GM21786 (cell line): ENCODE results near the gene NTRK3.

Experiments used
- ATAC-seq: cut with Tn5 transposase; IDR thresholded peaks from one replicate; pipeline ENCODE4 v1.9.1; 2021; ENCODE audit not compliant: unreplicated experiment

The NTRK3 gene

DNA sequence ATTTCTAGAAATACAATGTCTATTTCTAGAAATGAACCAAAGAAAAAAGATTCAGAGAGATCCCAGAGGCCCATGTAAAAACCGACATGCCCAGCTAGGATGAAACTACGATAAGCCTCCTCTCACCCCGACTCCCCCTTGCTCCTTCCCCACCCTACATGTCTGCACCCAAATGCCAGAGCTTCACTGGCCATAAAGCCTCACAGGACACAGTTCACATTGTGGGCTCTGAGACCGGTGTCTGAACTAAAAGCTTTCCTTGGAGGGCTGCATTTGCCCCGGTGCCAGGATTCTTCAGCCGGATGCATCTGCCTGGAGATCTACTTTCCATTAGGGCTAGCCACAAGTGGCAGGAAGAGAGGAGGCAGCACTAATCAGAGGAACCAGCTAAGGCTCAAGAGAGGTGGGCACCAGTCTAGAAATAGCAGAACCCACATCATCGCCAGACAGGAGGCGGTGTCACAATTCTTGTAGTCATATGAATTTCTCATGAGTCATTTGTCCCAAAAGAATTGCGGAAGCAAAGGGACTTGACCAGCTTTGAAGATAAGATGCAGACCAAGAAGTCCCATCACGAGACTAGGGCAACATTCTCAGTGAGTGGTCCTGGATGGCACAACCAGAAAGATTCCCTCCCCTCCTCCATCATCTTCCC is 353.6 kb downstream of the NTRK3 start:
- no peak for ATAC-seq

DNA sequence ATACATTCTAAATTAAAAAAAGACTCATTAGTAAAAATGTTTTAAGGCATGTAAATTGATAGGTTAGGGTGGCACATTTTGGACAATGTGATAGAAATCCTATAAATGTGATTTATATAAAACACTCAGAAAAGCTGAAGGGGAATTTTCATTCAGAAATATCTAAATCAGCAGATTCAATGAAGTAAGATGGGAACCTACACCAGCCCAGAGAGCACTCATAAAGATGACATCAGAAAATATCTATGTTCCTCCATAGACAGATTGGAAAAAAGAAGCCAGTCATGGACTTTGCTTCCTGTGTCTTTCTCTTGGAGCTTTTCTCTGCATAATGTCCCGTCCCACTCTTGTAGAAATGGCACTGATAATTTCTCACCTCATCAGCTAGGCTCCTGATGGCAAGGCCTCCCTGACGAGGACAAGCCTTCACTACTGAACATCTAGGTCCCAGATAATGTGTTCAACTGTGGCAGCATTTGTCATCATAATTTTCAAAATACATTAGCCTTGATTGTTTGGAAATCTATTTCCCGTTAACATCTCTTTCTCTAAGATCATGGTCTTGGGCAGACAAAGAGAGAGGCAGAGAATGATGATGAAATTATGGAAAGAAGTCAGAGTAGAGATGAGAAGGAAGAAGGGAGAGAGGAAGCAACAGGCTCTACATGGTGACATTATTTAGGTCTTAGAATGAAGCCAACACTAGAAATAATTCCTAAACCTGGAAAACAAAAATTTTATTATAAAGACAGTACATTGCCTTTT is 354.4 kb downstream of the NTRK3 start:
- no peak for ATAC-seq

DNA sequence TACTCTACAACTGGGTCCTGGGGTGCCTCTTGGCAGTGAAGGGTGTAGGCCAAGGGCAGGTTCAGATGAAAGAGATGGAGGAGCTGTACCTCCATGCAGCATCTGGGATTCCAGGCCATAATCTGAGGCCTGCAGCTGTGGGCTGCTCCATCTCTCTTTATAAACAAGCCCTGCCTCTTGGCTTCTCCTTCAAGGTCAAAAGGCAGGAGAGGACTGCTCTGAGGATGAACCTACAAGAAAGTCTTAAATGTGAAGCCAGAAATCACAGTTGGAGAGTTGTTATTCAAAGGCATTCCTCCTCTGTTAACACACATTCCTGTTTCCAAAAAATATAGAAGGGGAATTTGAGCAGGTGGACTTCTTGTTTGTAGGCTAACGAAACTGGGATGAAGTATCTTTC is 355.5 kb downstream of the NTRK3 start:
- ATAC-seq: no peak

DNA sequence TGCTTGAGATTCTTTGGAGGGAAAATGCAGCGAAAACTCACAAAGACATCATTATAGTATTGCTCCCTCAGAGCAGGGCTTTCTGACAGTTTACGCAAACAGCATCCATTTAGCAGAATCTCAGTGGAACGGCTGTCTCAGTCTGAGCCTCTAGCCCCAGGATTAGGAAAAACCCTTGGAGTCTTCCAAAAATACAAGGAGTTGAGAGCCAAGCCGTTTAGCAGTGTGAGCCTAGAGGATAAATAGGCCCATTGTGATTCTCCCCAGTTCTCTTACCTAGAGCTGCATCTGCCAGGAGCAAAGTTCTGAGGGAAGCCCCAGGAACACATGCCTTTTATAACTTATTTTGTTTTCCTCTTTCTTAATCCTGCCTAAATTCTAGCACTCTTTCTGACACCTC is 359.6 kb downstream of the NTRK3 start:
- ATAC-seq: no peak

DNA sequence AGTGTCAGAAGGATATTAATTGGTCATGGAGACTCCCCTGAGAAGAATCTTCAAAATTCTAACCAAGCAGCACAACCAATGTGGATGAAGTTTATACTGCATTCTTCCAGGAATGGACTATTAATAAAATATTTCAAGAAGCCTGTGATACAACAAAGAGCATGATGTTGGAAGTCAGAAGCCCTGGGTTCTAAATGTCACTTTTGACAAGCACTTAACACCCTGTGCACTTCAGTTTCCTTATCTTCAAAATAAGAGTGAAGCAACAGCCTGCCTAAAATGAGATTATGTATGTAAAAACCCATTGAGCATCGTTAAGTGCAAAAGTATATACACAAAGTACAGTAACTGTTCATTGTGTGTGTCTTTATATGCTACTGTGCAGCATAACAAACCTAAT is 369.4 kb downstream of the NTRK3 start:
- no peak for ATAC-seq

DNA sequence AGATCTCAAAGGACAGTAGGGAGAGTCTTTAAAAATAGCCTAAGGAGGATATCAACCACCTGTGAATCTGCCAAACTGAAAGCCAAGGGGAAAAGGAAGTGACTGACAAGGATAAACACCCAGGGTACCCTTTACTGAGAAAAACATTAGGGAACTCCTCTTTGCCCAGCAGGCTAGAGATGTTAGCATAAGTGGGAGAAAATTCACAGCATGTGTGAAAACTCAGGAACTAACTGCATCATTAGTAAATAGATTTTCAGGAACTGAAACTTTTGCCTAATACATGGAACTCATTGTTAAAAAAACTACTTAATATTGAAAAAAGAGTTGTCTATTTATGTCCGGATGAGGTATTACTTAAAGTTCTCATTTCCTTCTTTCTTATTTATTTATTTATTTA is 375.5 kb downstream of the NTRK3 start:
- ATAC-seq: no peak

DNA sequence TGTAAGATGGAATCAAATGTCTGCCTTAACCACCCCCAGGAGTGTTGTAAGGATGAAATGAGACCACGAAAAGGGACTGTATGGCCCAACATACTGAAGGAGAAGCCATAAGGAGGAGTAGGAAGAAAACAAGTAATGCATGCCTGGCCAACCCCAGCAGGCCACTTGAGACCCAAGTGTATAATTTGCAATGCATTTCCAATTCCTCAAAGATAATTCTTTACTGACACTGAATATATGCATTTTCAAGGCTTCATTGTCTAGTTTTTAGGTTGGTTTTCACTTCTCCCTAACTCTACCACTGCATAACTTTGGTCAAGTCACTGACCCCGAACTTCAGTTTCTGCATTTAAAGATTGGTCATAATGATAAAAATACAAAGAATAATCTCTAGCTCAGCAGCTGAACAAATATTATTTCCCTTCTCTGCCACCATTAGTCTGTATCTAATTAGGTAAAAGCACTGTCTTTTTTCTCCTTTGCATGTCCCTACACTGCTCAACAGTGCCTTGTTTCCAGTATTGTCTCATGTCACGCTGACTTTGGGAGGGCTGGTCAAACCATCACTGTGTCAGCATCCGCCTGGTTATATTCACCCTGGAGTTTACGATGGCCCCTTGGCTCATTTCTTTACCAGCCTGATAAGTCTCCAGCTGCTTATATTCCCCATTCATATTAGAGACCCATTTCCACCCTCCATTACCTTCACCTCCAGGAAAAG is 378.6 kb downstream of the NTRK3 start:
- no peak for ATAC-seq

DNA sequence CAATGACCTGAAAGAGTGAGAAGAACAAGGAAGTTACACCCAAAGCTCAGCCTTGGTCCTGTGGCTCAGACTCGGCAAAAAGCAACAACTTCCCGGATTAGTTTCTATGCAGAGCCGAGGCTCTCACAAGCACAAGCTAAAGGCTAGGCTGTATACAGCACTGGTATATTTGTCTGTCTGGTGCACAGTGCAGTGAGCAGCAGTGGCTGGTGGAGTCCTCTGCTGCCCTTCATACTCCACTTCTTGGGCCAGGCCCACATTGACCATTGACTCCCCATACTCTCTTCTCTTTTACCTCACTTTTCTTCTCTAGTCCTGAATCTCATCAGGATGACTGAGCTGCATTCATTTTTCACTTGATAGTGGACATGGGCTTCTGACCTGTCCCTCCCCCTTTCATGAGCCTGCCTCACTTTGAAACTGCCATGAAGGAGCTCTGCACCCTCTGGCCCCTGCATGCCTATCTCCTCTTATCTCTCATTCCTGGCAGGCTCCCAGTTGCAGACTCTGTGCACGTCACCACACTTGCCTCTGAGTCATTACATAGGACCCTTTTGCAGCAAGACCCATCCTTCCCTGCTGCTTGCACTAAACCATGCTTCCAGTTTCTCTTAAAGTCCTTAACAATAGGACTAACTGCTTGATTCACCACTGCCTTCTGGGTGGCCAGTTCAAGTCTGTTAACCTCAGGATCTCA is 379.3 kb downstream of the NTRK3 start:
- no peak for ATAC-seq

DNA sequence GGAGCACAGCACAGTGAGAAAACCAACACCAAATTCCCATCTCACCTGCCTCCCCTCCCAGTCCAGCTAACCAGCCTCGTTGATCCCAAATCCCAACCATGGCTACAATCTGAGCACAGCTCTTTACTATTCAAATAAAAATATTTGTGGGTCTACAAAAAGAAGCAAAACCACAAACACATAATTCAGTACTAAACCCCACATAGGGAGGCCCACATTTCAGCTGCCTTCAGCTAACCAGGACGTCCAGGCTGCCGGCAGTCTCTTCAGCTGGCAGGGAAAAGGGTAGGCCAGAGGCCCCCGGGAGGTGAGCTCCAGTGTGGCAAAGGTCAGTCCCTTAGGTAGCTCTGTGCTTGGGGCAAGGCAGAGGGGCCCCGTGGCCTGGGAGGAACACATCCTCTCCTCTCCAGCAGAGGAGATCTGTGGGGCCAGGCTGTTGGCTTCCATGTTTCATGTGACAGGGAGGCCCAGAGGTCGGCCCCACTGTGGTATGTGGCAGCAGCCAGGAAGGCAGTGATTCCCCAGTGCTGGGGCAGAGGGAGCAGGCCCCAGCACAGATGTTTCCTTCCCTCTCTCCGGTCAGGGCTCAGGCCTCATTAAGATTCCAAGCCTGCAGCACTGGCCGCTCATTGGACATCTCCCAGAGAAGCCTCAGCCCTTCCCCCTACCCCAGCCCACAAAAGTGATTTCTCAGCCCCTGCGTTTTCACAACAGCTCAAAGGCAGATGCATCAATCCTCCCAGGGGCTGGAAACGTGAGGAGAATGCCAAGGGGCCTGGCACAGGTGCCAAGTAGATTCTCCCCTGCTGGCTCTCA is 381.4 kb downstream of the NTRK3 start:
- no peak for ATAC-seq

DNA sequence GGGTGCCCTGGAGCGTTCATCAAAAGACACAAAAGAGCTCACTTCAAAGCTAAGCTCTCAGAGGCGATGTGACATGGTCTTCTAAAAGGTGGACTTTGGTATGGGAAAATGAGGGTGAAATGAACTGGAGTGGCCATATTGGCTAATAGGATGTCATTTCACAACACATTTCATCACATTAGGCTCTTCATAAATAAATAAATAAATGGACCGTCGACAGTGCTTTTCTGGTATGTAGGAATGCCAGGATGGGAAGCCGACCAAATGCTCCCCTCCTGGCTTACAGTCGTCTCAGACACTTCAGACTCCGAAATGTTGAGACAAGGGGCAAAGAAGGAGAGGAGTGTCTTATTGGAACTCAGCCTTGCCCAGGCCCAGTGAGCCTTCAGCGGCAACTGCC is 383.0 kb downstream of the NTRK3 start:
- no peak for ATAC-seq

DNA sequence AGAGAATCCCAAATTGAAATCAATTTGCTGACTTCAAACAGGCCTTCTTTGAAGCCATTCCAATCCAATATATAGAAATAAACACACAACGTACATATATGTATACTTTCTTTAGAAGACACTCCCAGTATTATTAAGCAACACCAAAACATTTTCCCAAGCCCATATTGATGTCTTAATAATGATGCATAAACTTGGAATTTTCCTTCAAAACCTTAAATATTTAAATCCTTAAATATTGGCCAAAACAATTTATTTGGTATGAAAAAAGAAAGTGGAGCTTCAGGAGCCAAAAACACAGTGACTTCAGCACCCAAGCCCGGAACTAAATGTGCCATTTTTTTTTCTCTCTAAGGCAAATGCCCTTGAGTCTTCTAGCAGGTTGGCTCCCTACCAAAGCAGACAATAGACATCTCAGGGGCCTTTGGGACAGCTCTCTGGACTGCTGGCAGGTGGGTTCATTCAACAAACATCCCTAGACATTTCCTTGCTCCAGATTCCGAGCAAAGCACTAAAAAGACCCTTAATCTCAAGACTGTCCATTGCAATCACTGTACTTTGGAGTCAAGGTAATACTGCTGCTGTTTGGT is 384.7 kb downstream of the NTRK3 start:
- ATAC-seq: no peak

DNA sequence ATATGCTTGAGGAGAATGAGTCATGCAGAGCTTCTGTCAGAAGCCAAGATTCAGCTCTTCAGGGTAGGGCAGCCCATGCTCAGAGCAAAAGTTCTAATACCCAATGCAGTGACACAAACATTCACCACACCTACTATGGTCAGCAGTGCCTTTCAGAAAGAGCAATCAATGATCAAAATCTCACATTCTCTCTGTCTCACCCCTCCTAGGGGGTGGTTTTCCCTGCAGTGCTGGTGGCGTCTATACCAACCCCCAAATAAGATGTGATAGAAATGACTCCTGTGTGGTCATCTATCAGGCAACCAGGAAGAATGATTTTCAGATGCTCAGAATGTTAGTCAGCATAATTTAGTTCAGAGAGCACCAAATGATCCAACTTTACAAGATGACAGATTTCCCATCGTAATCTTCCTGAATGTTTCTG is 385.3 kb downstream of the NTRK3 start:
- ATAC-seq: no peak

DNA sequence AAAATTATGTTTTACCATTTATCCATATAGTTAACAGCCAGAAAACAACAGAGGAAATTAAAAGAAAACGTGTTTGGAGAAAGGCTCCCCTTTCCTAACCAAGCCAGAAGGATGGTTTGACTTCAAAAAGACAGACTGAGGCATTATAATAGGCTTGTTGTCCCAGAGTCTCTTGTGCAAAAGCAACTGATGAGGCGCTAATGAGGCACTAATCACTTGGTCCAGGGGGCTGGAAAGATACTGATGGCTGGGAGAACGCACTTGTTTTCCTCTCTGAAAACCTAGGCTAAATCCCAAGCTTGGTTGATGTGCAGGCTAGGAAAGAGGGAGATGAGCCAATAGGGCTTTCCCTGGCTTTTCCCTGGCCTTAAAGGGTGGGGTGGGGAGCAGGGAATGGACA is 389.6 kb downstream of the NTRK3 start:
- ATAC-seq: no peak

DNA sequence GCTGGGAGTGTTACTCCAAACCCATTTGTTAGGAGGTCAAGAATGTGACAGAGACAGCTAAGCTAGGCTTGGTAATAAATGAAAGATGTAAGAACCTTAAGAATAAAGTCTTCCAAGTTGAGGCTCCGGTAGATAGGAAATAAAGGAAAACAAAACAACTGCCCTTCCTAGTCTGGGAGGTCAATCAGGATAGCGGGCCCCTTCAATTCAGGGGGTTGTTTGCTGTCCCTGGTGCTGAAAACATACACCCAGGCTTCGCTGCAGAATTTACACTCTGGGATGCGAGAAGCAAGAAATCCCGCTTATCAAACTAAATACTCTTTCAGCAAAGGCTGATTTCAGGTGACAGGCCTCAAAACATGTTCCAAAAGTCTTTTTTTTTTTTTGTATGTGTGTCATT is 393.4 kb downstream of the NTRK3 start:
- no peak for ATAC-seq

DNA sequence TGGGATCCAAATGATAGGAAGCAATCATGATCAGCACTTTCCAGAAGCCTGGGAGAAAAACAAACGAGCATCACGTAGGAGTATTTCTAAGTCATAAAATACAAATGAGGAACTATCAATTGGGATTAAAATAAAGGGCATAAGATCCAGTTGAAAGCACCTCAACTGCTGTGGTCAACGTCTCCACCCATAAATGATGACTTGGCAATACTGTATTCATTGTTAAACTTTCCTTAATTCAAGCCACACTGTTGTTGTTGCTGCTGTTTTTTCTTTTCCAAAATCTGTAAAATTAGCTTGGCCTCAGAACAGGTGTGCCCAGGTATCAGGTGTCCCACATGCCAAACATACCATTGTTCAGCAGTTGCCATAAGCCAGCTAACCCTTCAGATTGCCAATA is 395.8 kb downstream of the NTRK3 start:
- ATAC-seq: no peak

DNA sequence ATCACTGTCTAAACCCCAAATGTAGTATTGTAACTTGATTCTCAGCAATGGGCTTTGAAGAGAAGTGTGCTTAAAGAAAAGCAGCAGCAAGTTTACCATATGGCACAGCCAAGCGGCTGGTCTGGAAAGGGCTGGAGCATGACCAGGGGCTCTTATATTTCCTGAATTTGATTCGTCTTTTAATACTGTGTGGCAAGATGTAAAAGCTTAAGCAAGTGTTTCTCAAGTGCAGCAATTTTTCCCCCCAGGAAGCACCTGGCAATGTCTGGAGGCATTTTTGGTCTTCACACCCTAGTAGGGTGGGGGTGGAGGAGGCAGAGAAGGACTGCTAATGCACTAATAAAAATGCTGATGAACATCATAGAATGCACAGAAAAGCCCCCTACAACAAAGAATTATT is 397.9 kb downstream of the NTRK3 start:
- no peak for ATAC-seq

DNA sequence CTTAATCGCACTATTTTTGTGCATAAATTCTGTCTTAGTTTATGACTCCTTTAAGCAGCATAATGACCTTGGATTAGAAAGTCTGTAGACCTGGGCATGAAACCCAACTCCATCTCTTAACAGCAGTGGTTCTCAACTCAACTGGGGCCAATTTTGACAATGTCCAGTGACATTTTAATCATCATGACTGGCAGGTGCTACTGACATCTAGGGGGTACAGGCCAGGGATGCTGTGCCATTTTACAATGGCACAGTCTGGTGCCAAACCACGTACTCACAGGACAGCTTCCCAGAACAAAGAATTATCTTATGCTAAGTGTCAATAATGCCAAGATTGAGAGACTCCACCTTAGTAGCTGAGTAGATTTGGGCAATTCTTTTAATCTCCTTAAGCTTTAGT is 405.0 kb downstream of the NTRK3 start:
- no peak for ATAC-seq

DNA sequence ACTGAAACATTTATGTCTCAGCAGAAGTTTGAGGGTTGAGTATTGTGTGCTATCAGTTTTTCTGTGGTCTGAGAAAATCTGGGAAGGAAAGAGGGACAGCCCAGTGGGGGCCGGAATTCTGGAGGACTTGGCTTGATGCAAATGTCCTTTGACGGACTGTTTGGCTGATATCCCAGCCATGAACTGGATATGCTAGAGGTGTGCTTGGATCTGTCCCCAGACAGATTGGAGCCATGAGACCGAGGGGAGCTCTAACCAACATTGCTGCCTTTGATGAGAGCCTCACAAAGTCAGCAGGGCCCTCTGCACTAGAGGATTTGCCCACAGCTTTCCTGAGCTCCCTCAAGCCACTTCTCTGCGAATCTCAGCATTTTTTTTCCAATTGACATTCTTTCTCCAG is 405.6 kb downstream of the NTRK3 start:
- no peak for ATAC-seq

DNA sequence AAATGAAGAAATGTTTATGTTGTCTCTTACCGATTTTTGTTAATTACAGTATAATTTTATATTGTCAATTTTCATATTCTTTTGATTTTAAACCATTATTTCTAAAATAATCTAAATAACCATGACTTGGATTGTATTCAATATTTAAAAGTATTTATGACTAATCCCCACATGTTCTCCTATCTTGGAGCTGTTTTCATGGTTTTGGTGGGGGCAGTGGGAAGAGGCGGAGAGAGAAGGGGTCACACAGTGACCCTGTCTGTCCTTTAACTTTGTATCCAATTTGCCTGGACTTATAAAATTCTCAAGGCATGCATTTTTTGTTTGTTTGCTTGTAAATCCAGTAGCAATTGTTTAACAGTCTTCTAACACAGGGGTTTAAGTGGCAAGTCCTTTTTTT is 407.4 kb downstream of the NTRK3 start:
- no peak for ATAC-seq

DNA sequence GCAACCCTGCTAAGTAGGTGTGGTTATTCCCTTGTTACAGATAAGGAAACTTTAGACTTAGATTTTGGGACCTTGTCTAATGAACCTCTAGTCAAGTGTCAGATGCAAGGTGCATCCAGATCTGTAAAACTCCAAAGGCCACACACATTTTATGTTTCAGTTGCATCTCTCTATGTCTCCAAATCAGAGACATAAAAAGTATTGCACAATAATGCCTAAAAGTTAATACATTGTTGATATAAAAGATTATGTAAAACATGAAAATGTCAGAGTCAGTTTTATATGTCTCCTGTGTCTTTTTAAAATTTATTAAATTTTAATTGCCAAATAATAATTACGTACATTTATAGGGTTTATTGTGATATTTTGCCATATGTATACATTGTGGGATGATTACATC is 408.5 kb downstream of the NTRK3 start:
- no peak for ATAC-seq
